H9 (cell line): ENCODE data around the gene ALDH3A2. TPM values are rescaled to one million over a fixed set of nuclear protein-coding genes. Genes with fewer than 3 reads are reported as not detected.

Experiments used
- DNase-seq: peaks from one replicate; pipeline ENCODE4 v3.0.0-alpha.2; 2017
- H2AFZ ChIP-seq: one replicate; pipeline ENCODE4 v1.6.1; 2013; ENCODE audit warnings: mild to moderate bottlenecking, low read length, control low read depth, moderate library complexity
- H2AK5ac ChIP-seq: 2 replicates; pipeline ENCODE4 v1.6.1; 2013; ENCODE audit warnings: low read length, control low read depth, mixed read lengths; ENCODE audit not compliant: insufficient read length
- H2BK120ac ChIP-seq: one replicate; pipeline ENCODE4 v1.6.1; 2013; ENCODE audit warnings: low read depth, mild to moderate bottlenecking, low read length, control low read depth, inconsistent platforms; ENCODE audit not compliant: poor library complexity, severe bottlenecking
- H2BK12ac ChIP-seq: 2 replicates; pipeline ENCODE4 v1.6.1; 2013; ENCODE audit warnings: low read length, control low read depth, mixed read lengths, low read depth; ENCODE audit not compliant: insufficient read length
- H2BK15ac ChIP-seq: 2 replicates; pipeline ENCODE4 v1.6.1; 2013; ENCODE audit warnings: low read depth, low read length, control low read depth
- H2BK20ac ChIP-seq: one replicate; pipeline ENCODE4 v1.6.1; 2013; ENCODE audit warnings: low read depth, mild to moderate bottlenecking, low read length, control low read depth, inconsistent platforms; ENCODE audit not compliant: poor library complexity, severe bottlenecking
- H2BK5ac ChIP-seq: 2 replicates; pipeline ENCODE4 v1.6.1; 2013; ENCODE audit warnings: low read length, control low read depth, mixed read lengths; ENCODE audit not compliant: insufficient read length
- H3K14ac ChIP-seq: 2 replicates; pipeline ENCODE4 v1.6.1; 2013; ENCODE audit warnings: low read length, control low read depth; ENCODE audit not compliant: insufficient read depth
- H3K18ac ChIP-seq: 2 replicates; pipeline ENCODE4 v1.6.1; 2013; ENCODE audit warnings: low read depth, mild to moderate bottlenecking, mixed read lengths, low read length, control low read depth; ENCODE audit not compliant: insufficient read length
- H3K23ac ChIP-seq: 2 replicates; pipeline ENCODE4 v1.6.1; 2013; ENCODE audit warnings: low read length, control low read depth, mixed read lengths, low read depth; ENCODE audit not compliant: insufficient read length
- H3K23me2 ChIP-seq: 2 replicates; pipeline ENCODE4 v1.6.1; 2013; ENCODE audit warnings: low read depth, mild to moderate bottlenecking, mixed read lengths, low read length, control low read depth; ENCODE audit not compliant: insufficient read length, poor library complexity, severe bottlenecking
- H3K27ac ChIP-seq: 2 replicates; pipeline ENCODE4 v1.5.1; 2013; ENCODE audit warnings: low read length, control low read depth, mixed read lengths, low read depth; ENCODE audit not compliant: insufficient read length
- H3K27me3 ChIP-seq: 2 replicates; pipeline ENCODE4 v1.6.1; 2013; ENCODE audit warnings: low read length, control low read depth, inconsistent platforms; ENCODE audit not compliant: insufficient read depth
- H3K4ac ChIP-seq: 2 replicates; pipeline ENCODE4 v1.6.1; 2013; ENCODE audit warnings: low read depth, mild to moderate bottlenecking, control low read depth, inconsistent platforms, low read length, moderate library complexity
- H3K4me1 ChIP-seq: 2 replicates; pipeline ENCODE4 v1.6.1; 2013; ENCODE audit warnings: low read length, control low read depth, inconsistent platforms; ENCODE audit not compliant: insufficient read depth
- H3K4me2 ChIP-seq: 2 replicates; pipeline ENCODE4 v1.6.1; 2013; ENCODE audit warnings: low read length, control low read depth, mixed read lengths; ENCODE audit not compliant: insufficient read length, insufficient read depth
- H3K56ac ChIP-seq: 2 replicates; pipeline ENCODE4 v1.6.1; 2013; ENCODE audit warnings: low read depth, mild to moderate bottlenecking, mixed read lengths, low read length, control low read depth; ENCODE audit not compliant: insufficient read length
- H3K79me1 ChIP-seq: 2 replicates; pipeline ENCODE4 v1.6.1; 2013; ENCODE audit warnings: low read depth, mild to moderate bottlenecking, moderate library complexity, low read length, control low read depth, inconsistent platforms; ENCODE audit not compliant: insufficient read depth, poor library complexity, severe bottlenecking
- H3K79me2 ChIP-seq: 2 replicates; pipeline ENCODE4 v1.6.1; 2013; ENCODE audit warnings: low read length, control low read depth, inconsistent platforms; ENCODE audit not compliant: insufficient read depth
- H3K9ac ChIP-seq: 2 replicates; pipeline ENCODE4 v1.6.1; 2013; ENCODE audit warnings: low read length, control low read depth, mixed read lengths; ENCODE audit not compliant: insufficient read length; ENCODE audit errors: extremely low read depth
- H3K9me3 ChIP-seq: one replicate; pipeline ENCODE4 v1.6.1; 2013; ENCODE audit warnings: low read depth, low read length, inconsistent platforms; ENCODE audit not compliant: control insufficient read depth
- H3T11ph ChIP-seq: one replicate; pipeline ENCODE4 v1.6.1; 2013; ENCODE audit warnings: mild to moderate bottlenecking, low read length, control low read depth, inconsistent platforms
- H4K20me1 ChIP-seq: one replicate; pipeline ENCODE4 v1.6.1; 2013; ENCODE audit not compliant: control insufficient read depth, insufficient read length, insufficient read depth
- H4K5ac ChIP-seq: 2 replicates; pipeline ENCODE4 v1.6.1; 2013; ENCODE audit warnings: low read depth, mild to moderate bottlenecking, mixed read lengths, low read length, control low read depth; ENCODE audit not compliant: insufficient read length
- H4K8ac ChIP-seq: replicated peaks from 2 replicates; pipeline ENCODE4 v1.6.1; 2013; ENCODE audit warnings: low read length, control low read depth, mixed read lengths, low read depth; ENCODE audit not compliant: insufficient read length
- H4K91ac ChIP-seq: 2 replicates; pipeline ENCODE4 v1.6.1; 2013; ENCODE audit warnings: low read depth, mild to moderate bottlenecking, moderate library complexity, mixed read lengths, low read length, control low read depth; ENCODE audit not compliant: insufficient read length
- H3K27ac Mint-ChIP-seq, 3 experiments: 2 replicates in 2 of 3; 3 replicates in 1 of 3; pipeline ENCODE4 v1.8.0; 2020 to 2021; ENCODE audit warnings: mixed read lengths in 3 of 3, mild to moderate bottlenecking in 1 of 3, moderate library complexity in 1 of 3
- H3K27me3 Mint-ChIP-seq: 2 replicates; pipeline ENCODE4 v1.8.0; 2021; ENCODE audit warnings: low read depth, mild to moderate bottlenecking, moderate library complexity, mixed read lengths
- H3K36me3 Mint-ChIP-seq, 3 experiments: 2 replicates in 2 of 3; 3 replicates in 1 of 3; pipeline ENCODE4 v1.8.0; 2020 to 2021; ENCODE audit warnings: low read depth in 3 of 3, mixed read lengths in 3 of 3; ENCODE audit not compliant: insufficient read depth in 1 of 3
- H3K4me1 Mint-ChIP-seq, 2 experiments: 2 replicates each; pipeline ENCODE4 v1.8.0; 2020; ENCODE audit warnings: mixed read lengths in 2 of 2
- H3K4me3 Mint-ChIP-seq, 2 experiments: 2 replicates in 1 of 2; 3 replicates in 1 of 2; pipeline ENCODE4 v1.8.0; 2020 to 2021; ENCODE audit warnings: mild to moderate bottlenecking in 2 of 2, mixed read lengths in 2 of 2, moderate library complexity in 1 of 2
- H3K9me3 Mint-ChIP-seq, 2 experiments: 2 replicates in 1 of 2; 3 replicates in 1 of 2; pipeline ENCODE4 v1.8.0; 2020; ENCODE audit warnings: mild to moderate bottlenecking in 2 of 2, mixed read lengths in 2 of 2, moderate library complexity in 1 of 2
- WGBS: extraction: QIAGEN DNeasy Blood & Tissue Kit; methylation state at CpG from one replicate; pipeline ENCODE4 v1.1.7; 2013; ENCODE audit warnings: missing lambda C conversion rate, low lambda C conversion rate, mixed read lengths; ENCODE audit not compliant: insufficient read length; ENCODE audit errors: extremely low coverage; 5-methylcytosine and 5-hydroxymethylcytosine counted together
- total RNA-seq: library from RNA; stranded (reverse); gene quantifications from 2 replicates; pipeline ENCODE4 v1.2.1, GENCODE V29; 2021
- TF ChIP-seq, protein P1 (sequence below): fragments of 200-600 bp; sonication (generic); conservative IDR thresholded peaks from 3 replicates; pipeline ENCODE4 v1.8.0; 2021; ENCODE audit warnings: antibody characterized with exemption, mild to moderate bottlenecking

The ALDH3A2 gene
- total RNA-seq, 1 experiment from 2014 or later: 100 TPM

DNA sequence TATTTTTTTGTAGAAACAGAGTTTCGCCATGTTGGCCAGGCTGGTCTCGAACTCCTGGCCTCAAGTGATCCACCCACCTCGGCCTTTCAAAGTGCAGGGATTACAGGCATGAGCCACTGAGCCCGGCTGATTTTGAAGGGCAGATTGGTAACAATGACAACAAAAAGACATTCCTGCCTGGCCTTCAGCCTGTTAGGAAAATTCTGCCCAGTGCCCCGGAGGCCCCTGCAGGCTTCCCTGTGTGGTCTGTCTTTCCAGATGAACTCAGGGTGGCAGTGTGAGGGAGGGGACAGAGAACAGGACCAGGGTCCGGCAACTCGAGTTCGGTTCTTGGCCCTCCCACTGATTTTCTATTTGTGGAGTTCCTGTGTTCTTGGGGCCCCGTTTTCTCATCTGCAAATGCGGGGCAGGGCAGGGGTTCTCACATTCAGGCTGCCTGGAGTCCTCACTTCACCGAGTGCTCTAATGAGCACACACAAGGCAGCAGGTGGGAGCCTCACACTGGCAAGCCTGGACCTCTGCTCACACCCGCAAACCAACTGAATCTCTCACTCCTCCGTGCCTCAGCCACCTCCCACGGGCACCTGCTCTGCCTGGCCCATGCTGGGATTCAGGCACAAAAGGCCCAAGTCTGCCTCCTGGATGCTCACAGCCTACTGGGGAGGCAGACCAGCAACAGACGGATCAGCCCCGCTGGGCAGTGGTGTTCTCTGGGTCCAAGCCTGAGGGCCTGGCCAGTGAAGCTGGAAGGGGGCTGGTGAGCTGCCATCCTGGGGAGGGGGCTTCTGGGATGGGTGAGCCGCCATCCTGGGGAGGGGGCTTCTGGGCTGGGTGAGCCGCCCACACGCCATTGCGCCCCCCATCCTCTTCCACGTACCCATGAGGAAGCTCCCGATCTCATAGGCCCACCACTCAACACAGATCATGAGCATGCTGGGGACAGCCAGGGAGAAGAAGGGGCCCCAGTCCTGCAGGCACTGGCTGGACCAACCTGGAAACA is 57.5 kb downstream of the ALDH3A2 start:
- DNase-seq: peak; percentile 37
- Histone ChIP-seq H4K20me1 (no peaks in the 10 kb centered on the region), H3K9ac (no peak overlapping the region), H2AK5ac (no peak overlapping the region), H2BK5ac (no peak overlapping the region), H4K5ac (no peak overlapping the region), H3K4ac (no peak overlapping the region), H3K23me2 (no peaks in the 10 kb centered on the region), H4K91ac (no peak overlapping the region), H3K4me1 (no peaks in the 10 kb centered on the region; the same call in 1 of the 2 replicates), H3K4me2 (no peak overlapping the region), H2BK120ac (no peak overlapping the region), H2BK12ac (no peak overlapping the region), H3T11ph (no peak overlapping the region), H3K27me3 (no peaks in the 10 kb centered on the region), H3K27ac (no peak overlapping the region), H3K18ac (no peak overlapping the region), H2AFZ (no peak overlapping the region), H3K9me3 (no peaks in the 10 kb centered on the region), H3K14ac (no peak overlapping the region; the same call in 1 of the 2 replicates), H3K56ac (no peak overlapping the region), H2BK20ac (no peak overlapping the region), H2BK15ac (no peak overlapping the region), H3K23ac (no peak overlapping the region), H3K79me1 (no peaks in the 10 kb centered on the region), H3K79me2 (no peaks in the 10 kb centered on the region), H4K8ac (no peak overlapping the region)
- TF ChIP-seq, protein P1, sequence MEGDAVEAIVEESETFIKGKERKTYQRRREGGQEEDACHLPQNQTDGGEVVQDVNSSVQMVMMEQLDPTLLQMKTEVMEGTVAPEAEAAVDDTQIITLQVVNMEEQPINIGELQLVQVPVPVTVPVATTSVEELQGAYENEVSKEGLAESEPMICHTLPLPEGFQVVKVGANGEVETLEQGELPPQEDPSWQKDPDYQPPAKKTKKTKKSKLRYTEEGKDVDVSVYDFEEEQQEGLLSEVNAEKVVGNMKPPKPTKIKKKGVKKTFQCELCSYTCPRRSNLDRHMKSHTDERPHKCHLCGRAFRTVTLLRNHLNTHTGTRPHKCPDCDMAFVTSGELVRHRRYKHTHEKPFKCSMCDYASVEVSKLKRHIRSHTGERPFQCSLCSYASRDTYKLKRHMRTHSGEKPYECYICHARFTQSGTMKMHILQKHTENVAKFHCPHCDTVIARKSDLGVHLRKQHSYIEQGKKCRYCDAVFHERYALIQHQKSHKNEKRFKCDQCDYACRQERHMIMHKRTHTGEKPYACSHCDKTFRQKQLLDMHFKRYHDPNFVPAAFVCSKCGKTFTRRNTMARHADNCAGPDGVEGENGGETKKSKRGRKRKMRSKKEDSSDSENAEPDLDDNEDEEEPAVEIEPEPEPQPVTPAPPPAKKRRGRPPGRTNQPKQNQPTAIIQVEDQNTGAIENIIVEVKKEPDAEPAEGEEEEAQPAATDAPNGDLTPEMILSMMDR: no peak
- Mint-ChIP-seq H3K4me1 (peaks cover 33 to 42% of the 10 kb centered on the region in 2 experiments), H3K27ac (no peak overlapping the region), H3K4me3 (no peak overlapping the region), H3K36me3 (no peaks in the 10 kb centered on the region), H3K9me3 (no peaks in the 10 kb centered on the region), H3K27me3 (no peaks in the 10 kb centered on the region)
- WGBS: no CpG with 5 or more reads among the region's 22 CpGs
